Hematopoietic multipotent progenitor cell treated with erythropoietin and hydrocortisone succinate and interleukin-3 and kit ligand, for 17 days (in vitro differentiated cells): Measurements from ENCODE around the gene ERLIN1.

Experiments used
- DNase-seq: peaks from one replicate; pipeline ENCODE4 v3.0.0-alpha.2; 2015; ENCODE audit warnings: low spot score

The ERLIN1 gene

GRCh38 chr10:100185364-100186252 lies at the start of gene ERLIN1:
Gene ERLIN1, minus strand, starts transcription at chr10:100186029. Its CDS starts 403 bp downstream, at chr10:100185626.
- peak; percentile 85 for DNase-seq

GRCh38 chr10:100232101-100232500 lies 46.3 kb upstream of the ERLIN1 start:
- DNase-seq, result no peak

GRCh38 chr10:100229819-100230422 lies 44.1 kb upstream of the ERLIN1 start:
- DNase-seq, result peak; percentile 13

GRCh38 chr10:100223879-100224278 lies 38.0 kb upstream of the ERLIN1 start:
- no peak for DNase-seq

GRCh38 chr10:100222529-100222928 lies 36.7 kb upstream of the ERLIN1 start:
- no peak for DNase-seq

- DNase-seq, result no peak
Observed at GRCh38 chr10:100216006-100216405, 30.2 kb upstream of the ERLIN1 start.

- DNase-seq, result no peak
Observed at GRCh38 chr10:100209303-100209702, 23.5 kb upstream of the ERLIN1 start.

- no peak for DNase-seq
Observed at GRCh38 chr10:100208276-100208675, 22.4 kb upstream of the ERLIN1 start.

GRCh38 chr10:100204370-100204769 lies 18.5 kb upstream of the ERLIN1 start:
- DNase-seq, result no peak

- DNase-seq, result no peak
Observed at GRCh38 chr10:100201549-100201948, 15.7 kb upstream of the ERLIN1 start.

GRCh38 chr10:100194711-100195110 lies 8.9 kb upstream of the ERLIN1 start:
- no peak for DNase-seq

GRCh38 chr10:100192350-100192749 lies 6.5 kb upstream of the ERLIN1 start:
- DNase-seq, result no peak

GRCh38 chr10:100186253-100187212 lies 704 bp upstream of the ERLIN1 start:
- DNase-seq, result no peak

- peak; percentile 35 for DNase-seq
Observed at GRCh38 chr10:100184840-100185239, 989 bp downstream of the ERLIN1 start.

- DNase-seq, result no peak
Observed at GRCh38 chr10:100184426-100184825, 1.4 kb downstream of the ERLIN1 start.

- peak; percentile 13 for DNase-seq
Observed at GRCh38 chr10:100183481-100183880, 2.3 kb downstream of the ERLIN1 start.

- DNase-seq, result no peak
Observed at GRCh38 chr10:100182908-100183307, 2.9 kb downstream of the ERLIN1 start.

- no peak for DNase-seq
Observed at GRCh38 chr10:100182281-100182680, 3.5 kb downstream of the ERLIN1 start.

- no peak for DNase-seq
Observed at GRCh38 chr10:100175875-100176274, 10.0 kb downstream of the ERLIN1 start.

- no peak for DNase-seq
Observed at GRCh38 chr10:100174699-100175677, 10.8 kb downstream of the ERLIN1 start.

GRCh38 chr10:100173035-100173434 lies 12.8 kb downstream of the ERLIN1 start:
- no peak for DNase-seq
